ENCODE results near the gene MBNL1. TPM values are rescaled to one million over a fixed set of nuclear protein-coding genes. Genes with fewer than 3 reads are reported as not detected.

The MBNL1 gene
- total RNA-seq, 1 donor from 2014 or later: 229 TPM

- Histone ChIP-seq H3K27me3 (no peaks in the 10 kb centered on the region), H3K4me3 (no peak overlapping the region), H3K27ac (no peak overlapping the region), H3K36me3 (peaks cover 75% of the 10 kb centered on the region), H3K9me3 (no peaks in the 10 kb centered on the region), H3K4me1 (no peaks in the 10 kb centered on the region)
- no peak for TF ChIP-seq CTCF (IDR thresholded peaks at IDR 0.05)
- no peak for DNase-seq
- intact Hi-C loops (cut with DNase I): no loop called here
- no peak for ATAC-seq
These were observed 185.5 kb downstream of the MBNL1 start for GRCh38 chr3:152454076-152454875.

GRCh38 chr3:152455989-152456388 is 187.3 kb downstream of the MBNL1 start:
- Histone ChIP-seq H3K27me3 (no peaks in the 10 kb centered on the region), H3K27ac (no peak overlapping the region), H3K36me3 (peaks cover 80% of the 10 kb centered on the region), H3K9me3 (no peaks in the 10 kb centered on the region), H3K4me1 (peaks cover 2% of the 10 kb centered on the region), H3K4me3 (no peak overlapping the region)
- intact Hi-C loops (cut with DNase I): no loop called here
- TF ChIP-seq CTCF (IDR thresholded peaks at IDR 0.05): no peak
- DNase-seq (no peak), ATAC-seq (no peak)

GRCh38 chr3:152457500-152458375 is 189.0 kb downstream of the MBNL1 start:
- DNase-seq (no peak), ATAC-seq (no peak)
- H3K4me1 ChIP-seq: peaks cover 7% of the 10 kb centered on the region
- intact Hi-C loops (cut with DNase I): no loop called here
- no peak for TF ChIP-seq CTCF (IDR thresholded peaks at IDR 0.05)
- H3K36me3 ChIP-seq: peaks cover 78% of the 10 kb centered on the region
- no peaks in the 10 kb centered on the region for H3K9me3 ChIP-seq
- H3K4me3 ChIP-seq: no peak overlapping the region
- H3K27ac ChIP-seq: no peak overlapping the region
- no peaks in the 10 kb centered on the region for H3K27me3 ChIP-seq

GRCh38 chr3:152458376-152459117 is 189.8 kb downstream of the MBNL1 start:
- H3K4me1 ChIP-seq: peaks cover 11% of the 10 kb centered on the region
- H3K36me3 ChIP-seq: peaks cover 81% of the 10 kb centered on the region
- DNase-seq: no peak
- H3K27me3 ChIP-seq: no peaks in the 10 kb centered on the region
- no peak overlapping the region for H3K27ac ChIP-seq
- ATAC-seq: no peak
- H3K4me3 ChIP-seq: no peak overlapping the region
- intact Hi-C loops (cut with DNase I): no loop called here
- H3K9me3 ChIP-seq: no peaks in the 10 kb centered on the region
- no peak for TF ChIP-seq CTCF (IDR thresholded peaks at IDR 0.05)

- no peak overlapping the region for H3K4me3 ChIP-seq
- intact Hi-C loops (cut with DNase I): no loop called here
- H3K4me1 ChIP-seq: peaks cover 11% of the 10 kb centered on the region
- TF ChIP-seq CTCF (IDR thresholded peaks at IDR 0.05): no peak
- H3K9me3 ChIP-seq: no peaks in the 10 kb centered on the region
- no peaks in the 10 kb centered on the region for H3K27me3 ChIP-seq
- H3K36me3 ChIP-seq: peaks cover 81% of the 10 kb centered on the region
- no peak for ATAC-seq
- H3K27ac ChIP-seq: no peak overlapping the region
- DNase-seq: no peak
These were observed 190.4 kb downstream of the MBNL1 start for GRCh38 chr3:152459118-152459515.

Data from upper lobe of right lung (tissue), 1 donor.